OCI-LY3 (cell line): ENCODE results near the gene PPP1R3G.

Source experiments
- H2AFZ ChIP-seq: fragments of 200-600, 300-600 bp; shearing (Covaris generic); 2 replicates; pipeline ENCODE4 v1.6.0; 2014; ENCODE audit warnings: antibody characterized with exemption, low read depth, low read length
- H3K27ac ChIP-seq: fragments of 200-600, 300-600 bp; sonication (generic); 2 replicates; pipeline ENCODE4 v1.5.1; 2014; ENCODE audit warnings: mild to moderate bottlenecking, low read length, moderate library complexity, mixed read lengths
- H3K27me3 ChIP-seq: fragments of 200-600, 300-600 bp; sonication (generic); 2 replicates; pipeline ENCODE4 v1.6.1; 2014; ENCODE audit warnings: low read depth, low read length, mixed read lengths
- H3K36me3 ChIP-seq: fragments of 200-600, 300-600 bp; sonication (generic); replicated peaks from 2 replicates; pipeline ENCODE3; 2014; ENCODE audit warnings: low read depth, low read length, mixed read lengths
- H3K4me1 ChIP-seq: fragments of 300-600, 200-600 bp; sonication (generic); 2 replicates; pipeline ENCODE4 v1.6.1; 2014; ENCODE audit warnings: low read length, mixed read lengths
- H3K4me2 ChIP-seq: fragments of 200-600, 300-600 bp; sonication (generic); 2 replicates; pipeline ENCODE4 v1.6.1; 2014; ENCODE audit warnings: low read length, mixed read lengths
- H3K4me3 ChIP-seq: fragments of 300-600, 200-600 bp; sonication (generic); 2 replicates; pipeline ENCODE4 v1.5.1; 2014; ENCODE audit warnings: antibody characterized with exemption, mild to moderate bottlenecking, low read length, moderate library complexity
- H3K79me2 ChIP-seq: fragments of 300-600, 200-600 bp; shearing (Covaris generic); 2 replicates; pipeline ENCODE4 v1.6.1; 2014; ENCODE audit warnings: mild to moderate bottlenecking, low read length, mixed read lengths
- H3K9ac ChIP-seq: fragments of 300-600, 200-600 bp; shearing (Covaris generic); 2 replicates; pipeline ENCODE4 v1.6.0; 2014; ENCODE audit warnings: mild to moderate bottlenecking, low read length, moderate library complexity
- H3K9me3 ChIP-seq: fragments of 200-600, 300-600 bp; shearing (Covaris generic); 2 replicates; pipeline ENCODE4 v1.6.1; 2014; ENCODE audit warnings: low read length, mixed read lengths; ENCODE audit not compliant: insufficient read depth
- H4K20me1 ChIP-seq: fragments of 200-600, 300-600 bp; sonication (generic); 2 replicates; pipeline ENCODE4 v1.6.1; 2016; ENCODE audit warnings: low read length, mixed read lengths; ENCODE audit not compliant: insufficient read depth
- CTCF ChIP-seq: fragments of 200-600, 300-600 bp; sonication (generic); IDR thresholded peaks from 2 replicates; pipeline ENCODE4 v1.5.1; 2014; ENCODE audit warnings: antibody characterized with exemption, low read length, low read depth
- EZH2phosphoT487 ChIP-seq: fragments of 200-600 bp; shearing (Covaris generic); IDR thresholded peaks from 2 replicates; pipeline ENCODE4 v1.6.1; 2018; ENCODE audit warnings: antibody characterized with exemption, mixed run types, low read depth

The PPP1R3G gene

GRCh38 chr6:5108536-5109150 lies 23.5 kb downstream of the PPP1R3G start:
- Histone ChIP-seq H3K79me2 (no peaks in the 10 kb centered on the region), H3K9me3 (no peaks in the 10 kb centered on the region), H3K4me3 (no peak overlapping the region), H3K27ac (no peak overlapping the region), H3K36me3 (no peaks in the 10 kb centered on the region), H2AFZ (no peak overlapping the region), H4K20me1 (no peaks in the 10 kb centered on the region), H3K9ac (no peak overlapping the region), H3K4me1 (no peaks in the 10 kb centered on the region), H3K4me2 (no peak overlapping the region), H3K27me3 (no peaks in the 10 kb centered on the region)
- TF ChIP-seq EZH2phosphoT487: no peak

GRCh38 chr6:5109436-5109835 lies 24.3 kb downstream of the PPP1R3G start:
- Histone ChIP-seq H3K27ac (no peak overlapping the region), H3K4me1 (no peaks in the 10 kb centered on the region), H3K9me3 (no peaks in the 10 kb centered on the region), H3K36me3 (no peaks in the 10 kb centered on the region), H3K4me2 (no peak overlapping the region), H3K79me2 (no peaks in the 10 kb centered on the region), H3K4me3 (no peak overlapping the region), H4K20me1 (no peaks in the 10 kb centered on the region), H3K9ac (no peak overlapping the region), H2AFZ (no peak overlapping the region), H3K27me3 (no peaks in the 10 kb centered on the region)
- TF ChIP-seq EZH2phosphoT487 (no peak), CTCF (no peak)

GRCh38 chr6:5110246-5110645 lies 25.1 kb downstream of the PPP1R3G start:
- no peaks in the 10 kb centered on the region for H3K36me3 ChIP-seq
- H3K9me3 ChIP-seq: no peaks in the 10 kb centered on the region
- no peaks in the 10 kb centered on the region for H3K4me1 ChIP-seq
- no peaks in the 10 kb centered on the region for H4K20me1 ChIP-seq
- H3K27me3 ChIP-seq: no peaks in the 10 kb centered on the region
- H3K4me3 ChIP-seq: no peak overlapping the region
- no peak overlapping the region for H3K9ac ChIP-seq
- no peak overlapping the region for H2AFZ ChIP-seq
- no peak overlapping the region for H3K4me2 ChIP-seq
- no peak overlapping the region for H3K27ac ChIP-seq
- no peak for TF ChIP-seq EZH2phosphoT487
- no peak for TF ChIP-seq CTCF
- no peaks in the 10 kb centered on the region for H3K79me2 ChIP-seq

- H2AFZ ChIP-seq: no peak overlapping the region
- H3K27ac ChIP-seq: no peak overlapping the region
- H3K4me2 ChIP-seq: no peak overlapping the region
- no peak overlapping the region for H3K9ac ChIP-seq
- no peaks in the 10 kb centered on the region for H3K9me3 ChIP-seq
- H3K36me3 ChIP-seq: no peaks in the 10 kb centered on the region
- no peaks in the 10 kb centered on the region for H3K4me1 ChIP-seq
- no peaks in the 10 kb centered on the region for H3K27me3 ChIP-seq
- no peak for TF ChIP-seq CTCF
- no peak for TF ChIP-seq EZH2phosphoT487
- H4K20me1 ChIP-seq: no peaks in the 10 kb centered on the region
- no peaks in the 10 kb centered on the region for H3K79me2 ChIP-seq
- H3K4me3 ChIP-seq: no peak overlapping the region
Observed at GRCh38 chr6:5111626-5112025, 26.5 kb downstream of the PPP1R3G start.
